HFF-Myc (cell line): Measurements from ENCODE around the gene PROK1.
"Not testable (repeated sequence)": the region's sequence is repeated elsewhere in the genome, so short reads cannot be mapped to it uniquely, and the experiment has no call there.

ENCODE experiments used
- DNase-seq: peaks from one replicate; pipeline ENCODE4 v3.0.0-alpha.2; 2011; ENCODE audit warnings: low read depth; ENCODE audit errors: extremely low read depth
- H3K4me3 ChIP-seq: replicated peaks from 2 replicates; pipeline ENCODE4 v1.5.1; 2011; ENCODE audit warnings: low read depth, mild to moderate bottlenecking, control low read depth, low read length
- TF ChIP-seq, protein P1 (sequence below): IDR thresholded peaks from 2 replicates; pipeline ENCODE4 v1.5.1; 2012; ENCODE audit warnings: mild to moderate bottlenecking, low read depth, low read length, control low read depth; ENCODE audit errors: missing control alignments

The PROK1 gene

DNA sequence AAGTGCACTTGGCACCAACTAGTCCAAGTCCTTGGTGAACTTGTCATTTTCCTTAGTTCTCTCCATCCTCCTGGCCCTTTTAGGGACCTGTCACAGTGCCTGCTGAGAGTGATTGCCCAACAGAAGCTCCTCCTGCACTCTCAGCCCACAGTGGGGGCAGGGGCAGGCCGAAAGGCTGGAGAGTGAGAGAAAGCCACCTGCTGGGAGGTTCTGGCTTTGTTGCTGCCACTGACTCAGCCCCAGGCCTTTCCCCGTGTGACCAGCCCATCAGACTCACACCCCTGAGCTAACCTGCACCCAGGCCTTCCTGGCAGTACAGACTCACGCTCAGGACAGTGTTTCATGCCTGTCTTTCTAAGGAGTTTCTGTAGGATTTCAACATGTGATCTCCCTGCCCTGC lies 17.1 kb upstream of the PROK1 start:
- TF ChIP-seq, protein P1, sequence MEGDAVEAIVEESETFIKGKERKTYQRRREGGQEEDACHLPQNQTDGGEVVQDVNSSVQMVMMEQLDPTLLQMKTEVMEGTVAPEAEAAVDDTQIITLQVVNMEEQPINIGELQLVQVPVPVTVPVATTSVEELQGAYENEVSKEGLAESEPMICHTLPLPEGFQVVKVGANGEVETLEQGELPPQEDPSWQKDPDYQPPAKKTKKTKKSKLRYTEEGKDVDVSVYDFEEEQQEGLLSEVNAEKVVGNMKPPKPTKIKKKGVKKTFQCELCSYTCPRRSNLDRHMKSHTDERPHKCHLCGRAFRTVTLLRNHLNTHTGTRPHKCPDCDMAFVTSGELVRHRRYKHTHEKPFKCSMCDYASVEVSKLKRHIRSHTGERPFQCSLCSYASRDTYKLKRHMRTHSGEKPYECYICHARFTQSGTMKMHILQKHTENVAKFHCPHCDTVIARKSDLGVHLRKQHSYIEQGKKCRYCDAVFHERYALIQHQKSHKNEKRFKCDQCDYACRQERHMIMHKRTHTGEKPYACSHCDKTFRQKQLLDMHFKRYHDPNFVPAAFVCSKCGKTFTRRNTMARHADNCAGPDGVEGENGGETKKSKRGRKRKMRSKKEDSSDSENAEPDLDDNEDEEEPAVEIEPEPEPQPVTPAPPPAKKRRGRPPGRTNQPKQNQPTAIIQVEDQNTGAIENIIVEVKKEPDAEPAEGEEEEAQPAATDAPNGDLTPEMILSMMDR: no peak
- DNase-seq: no peak
- no peak overlapping the region for H3K4me3 ChIP-seq

DNA sequence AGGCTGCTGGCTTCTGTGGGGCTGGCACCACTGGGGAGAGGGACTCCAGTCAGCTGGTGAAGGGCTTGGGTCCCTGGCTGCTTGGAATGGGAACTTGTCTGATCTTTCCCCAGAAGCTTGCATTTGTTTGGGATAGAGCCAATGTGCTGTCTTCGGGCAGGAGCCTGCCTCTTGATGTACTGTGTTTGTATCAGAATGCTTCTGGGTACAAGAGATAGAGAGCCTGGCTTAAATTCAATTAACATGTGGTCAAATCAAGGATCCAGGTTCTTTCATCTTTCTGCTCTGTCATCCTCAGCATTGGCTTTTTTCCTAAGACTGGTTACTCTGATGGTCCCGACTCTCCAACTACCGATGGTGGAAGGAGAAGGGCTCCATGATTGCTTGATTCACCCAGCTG lies 16.0 kb upstream of the PROK1 start:
- DNase-seq: no peak
- no peak overlapping the region for H3K4me3 ChIP-seq
- TF ChIP-seq, protein P1: no peak

DNA sequence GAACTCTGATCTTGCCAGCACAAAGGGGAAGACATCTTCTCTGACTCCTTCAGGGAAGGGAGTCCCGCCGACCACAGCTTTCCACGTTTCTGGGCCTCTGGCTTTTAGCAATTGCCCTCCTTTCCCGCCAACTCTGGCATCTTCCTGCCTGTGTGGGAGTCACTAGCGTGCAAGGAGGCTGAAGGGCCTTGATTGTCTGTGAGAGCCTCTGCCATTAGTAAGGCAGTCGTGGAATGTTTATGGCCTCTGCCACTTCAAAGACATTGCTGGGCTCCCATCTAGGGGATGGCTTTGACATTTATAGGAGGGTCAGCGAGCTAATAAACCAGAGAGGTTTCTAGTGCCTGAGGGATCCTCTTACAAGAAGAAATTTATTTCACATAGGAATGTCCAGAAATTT lies 14.3 kb upstream of the PROK1 start:
- TF ChIP-seq, protein P1: no peak
- no peak overlapping the region for H3K4me3 ChIP-seq
- DNase-seq: no peak

DNA sequence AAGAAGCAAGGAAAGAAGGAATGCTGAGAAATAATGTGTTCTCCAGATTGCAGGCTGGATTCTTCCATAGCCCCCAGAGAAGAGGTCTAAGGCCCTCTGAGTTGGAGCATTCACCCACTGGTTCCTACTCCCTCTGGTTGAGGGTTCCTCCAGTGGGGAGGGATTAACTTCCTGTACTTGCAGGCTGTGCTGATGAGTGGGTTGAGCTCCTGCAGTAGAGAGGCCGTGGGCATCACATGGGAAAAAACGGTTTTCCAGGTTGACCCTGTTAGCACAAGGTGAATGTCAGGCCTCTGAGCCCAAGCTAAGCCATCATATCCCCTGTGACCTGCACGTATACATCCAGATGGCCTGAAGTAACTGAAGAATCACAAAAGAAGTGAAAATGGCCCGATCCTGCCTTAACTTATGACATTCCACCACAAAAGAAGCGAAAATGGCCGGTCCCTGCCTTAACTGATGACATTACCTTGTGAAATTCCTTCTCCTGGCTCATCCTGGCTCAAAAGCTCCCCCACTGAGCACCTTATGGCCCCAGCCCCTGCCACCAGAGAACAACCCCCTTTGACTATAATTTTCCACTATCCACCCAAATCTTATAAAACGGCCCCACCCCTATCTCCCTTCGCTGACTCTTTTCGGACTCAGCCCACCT lies 13.2 kb upstream of the PROK1 start:
- not testable (repeated sequence) for DNase-seq, H3K4me3 ChIP-seq

DNA sequence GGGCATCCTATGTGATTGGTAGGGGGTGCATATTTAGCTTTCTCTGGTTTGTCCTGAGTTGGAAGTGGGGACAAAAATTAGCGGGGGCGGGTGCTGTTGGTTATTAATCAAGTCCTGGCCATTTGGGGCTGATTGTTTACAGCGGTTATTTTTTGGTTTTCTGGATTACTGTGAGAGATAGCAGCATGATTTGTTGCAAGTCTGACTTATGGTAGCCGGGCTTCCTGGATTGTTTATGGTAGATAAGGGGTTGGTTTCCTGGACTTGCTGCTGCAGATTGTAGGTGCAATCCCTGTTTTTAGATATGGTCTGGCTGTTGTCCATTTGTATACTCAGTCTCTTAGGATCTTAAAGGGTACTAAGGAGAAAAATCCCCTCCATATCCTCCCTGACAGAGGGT lies 12.1 kb upstream of the PROK1 start:
- H3K4me3 ChIP-seq: no peak overlapping the region
- DNase-seq: no peak
- TF ChIP-seq, protein P1: no peak

DNA sequence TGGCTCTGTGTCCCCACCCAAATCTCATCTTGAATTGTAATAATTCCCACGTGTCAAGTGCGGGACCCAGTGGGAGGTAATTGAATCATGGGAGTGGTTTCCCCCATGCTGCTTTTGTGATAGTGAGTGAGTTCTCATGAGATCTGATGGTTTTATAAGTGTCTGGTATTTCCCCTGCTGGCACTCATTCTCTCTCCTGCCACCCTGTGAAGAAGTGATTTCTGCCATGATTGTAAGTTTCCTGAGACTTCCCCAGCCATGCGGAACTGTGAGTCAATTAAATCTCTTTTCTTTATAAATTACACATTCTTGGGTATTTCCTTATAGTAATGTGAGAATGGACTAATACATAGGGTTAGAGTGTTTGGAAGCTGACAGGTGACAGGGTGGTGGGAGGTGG lies 11.1 kb upstream of the PROK1 start:
- DNase-seq, H3K4me3 ChIP-seq: not testable (repeated sequence)

DNA sequence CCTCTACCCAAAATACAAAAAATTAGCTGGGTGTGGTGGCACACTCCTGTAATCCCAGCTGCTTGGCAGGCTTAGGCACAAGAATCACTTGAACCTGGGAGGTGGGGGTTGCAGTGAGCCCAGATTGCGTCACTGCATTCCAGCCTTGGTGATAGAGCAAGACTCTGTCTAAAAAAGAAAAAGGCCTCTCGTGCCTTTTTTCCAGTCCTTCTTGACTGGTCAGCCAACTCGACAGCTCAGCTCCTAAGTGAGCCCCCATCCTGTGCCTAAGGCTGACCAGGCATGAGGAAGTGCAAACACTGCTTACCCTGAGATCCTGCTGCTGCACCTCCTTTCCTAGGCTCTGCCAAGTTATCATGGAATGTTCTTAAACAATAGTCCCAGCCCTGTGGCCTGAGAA lies 10.1 kb upstream of the PROK1 start:
- no peak overlapping the region for H3K4me3 ChIP-seq
- TF ChIP-seq, protein P1: no peak
- no peak for DNase-seq

DNA sequence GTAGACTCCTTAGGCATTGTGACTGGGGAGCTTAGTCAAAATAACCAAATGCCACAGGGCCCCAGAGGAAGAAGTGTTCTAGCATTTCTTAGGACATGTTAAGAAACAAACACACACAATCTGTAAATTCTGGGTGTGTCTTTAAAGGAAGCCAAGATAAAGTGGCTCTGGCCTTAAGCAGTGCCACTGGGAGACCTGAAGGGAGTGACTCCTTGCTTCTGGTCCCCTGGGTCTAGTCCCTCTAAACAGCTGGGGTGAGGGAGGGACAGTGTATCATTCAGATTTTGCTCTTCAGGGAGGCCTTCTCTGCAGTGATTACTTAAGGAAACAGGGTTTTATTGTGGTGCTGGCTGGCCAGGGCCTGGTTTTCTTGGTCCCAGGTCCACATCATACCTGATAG lies 9.1 kb upstream of the PROK1 start:
- no peak overlapping the region for H3K4me3 ChIP-seq
- TF ChIP-seq, protein P1: no peak
- no peak for DNase-seq
